Measurements from ENCODE around the gene F2RL2.

DNA sequence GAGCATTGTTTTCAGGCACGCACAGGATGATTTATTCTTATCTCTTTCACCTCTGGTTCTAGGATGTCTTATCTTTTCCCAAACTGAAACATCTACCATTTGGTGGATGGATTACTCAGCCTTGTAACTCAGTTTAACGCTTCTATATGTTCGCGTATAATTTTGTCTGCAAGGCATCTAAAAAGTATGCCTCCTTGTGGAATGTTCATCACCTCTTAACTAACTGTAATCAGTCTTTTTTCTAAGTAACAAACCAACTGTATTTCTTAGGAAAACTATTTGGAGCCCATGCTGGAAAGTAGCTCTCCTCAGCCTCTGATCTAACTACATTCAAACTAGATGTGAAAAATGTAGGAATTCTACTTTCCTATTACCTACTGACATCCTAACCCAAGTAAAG, 11.5 kb upstream of the F2RL2 start:
- TF ChIP-seq CTCF (IDR thresholded peaks at IDR 0.05; ENCODE audit: poor library complexity, severe bottlenecking) = no peak
- TF ChIP-seq POLR2AphosphoS5 (IDR thresholded peaks at IDR 0.05) = no peak
- TF ChIP-seq EP300 (conservative IDR thresholded peaks at IDR 0.05; ENCODE audit: poor library complexity, severe bottlenecking) = no peak
- TF ChIP-seq EZH2 (IDR thresholded peaks at IDR 0.05; ENCODE audit: borderline replicate concordance, insufficient read depth, low read length, poor library complexity, severe bottlenecking) = no peak
- TF ChIP-seq REST (IDR thresholded peaks at IDR 0.05; ENCODE audit: borderline replicate concordance) = no peak

Data from neural cell (in vitro differentiated cells).